Pons (tissue), 1 donor: ENCODE measurements around the gene INAVA.
"Not testable (repeated sequence)": the region's sequence is repeated elsewhere in the genome, so short reads cannot be mapped to it uniquely, and the experiment has no call there.

Experiments used
- DNase-seq: peaks from one replicate; pipeline ENCODE4 v3.0.0-alpha.2; 2016; ENCODE audit warnings: low spot score

INAVA gene

DNA sequence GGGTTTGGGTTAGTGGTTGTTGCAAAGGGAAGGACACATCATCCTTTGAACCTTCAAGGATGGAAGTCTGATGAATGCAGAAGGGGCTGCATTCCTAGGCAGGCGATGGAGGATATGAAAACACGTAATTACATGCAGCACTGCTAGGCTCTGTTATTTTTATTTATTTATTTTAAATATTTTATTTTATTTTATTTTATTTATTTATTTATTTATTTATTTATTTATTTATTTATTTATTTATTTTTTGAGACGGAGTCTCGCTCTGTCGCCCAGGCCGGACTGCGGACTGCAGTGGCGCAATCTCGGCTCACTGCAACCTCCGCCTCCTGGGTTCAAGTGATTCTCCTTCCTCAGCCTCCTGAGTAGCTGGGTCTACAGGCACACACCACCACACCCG lies 69.2 kb downstream of the INAVA start:
- DNase-seq, result not testable (repeated sequence)
